GM12878 (cell line): ENCODE measurements around the gene RBBP8NL. TPM values are rescaled to one million over a fixed set of nuclear protein-coding genes. Genes with fewer than 3 reads are reported as not detected.

Source experiments
- ATAC-seq: fragments of 200-7000 bp; cut with Tn5 transposase; 3 replicates; pipeline ENCODE4 v1.9.1; 2020; ENCODE audit warnings: mild to moderate bottlenecking, moderate library complexity
- BruUV-seq: library from RNA; stranded (reverse); fragments of 400-500 nt; replicated peaks from 2 replicates; lab custom pipeline; 2021; lab: Mats Ljungman, UMichigan
- CTCF ChIA-PET: fragments of 300-600 bp; sonication (Branson Sonifier 250); formaldehyde crosslinking; extraction: SDS; loops from one replicate; lab custom pipeline; 2021; ENCODE audit warnings: inconsistent platforms; lab: Yijun Ruan, JAX
- POLR2A ChIA-PET: fragments of 350-600 bp; formaldehyde crosslinking; extraction: SDS; loops from one replicate; lab custom pipeline; 2021; ENCODE audit warnings: inconsistent platforms; lab: Charles Lee
- RAD21 ChIA-PET: fragments of 300-600 bp; sonication (Branson Sonifier 250); formaldehyde crosslinking; loops from one replicate; lab custom pipeline; 2023; ENCODE audit warnings: antibody characterized with exemption; ENCODE audit not compliant: unreplicated experiment; lab: Charles Lee
- SMC1A ChIA-PET: fragments of 300-600 bp; sonication (Branson Sonifier 250); formaldehyde crosslinking; loops from one replicate; lab custom pipeline; 2023; ENCODE audit not compliant: unreplicated experiment, uncharacterized antibody; lab: Charles Lee
- DNase-seq: peaks from one replicate; pipeline ENCODE4 v3.0.0-alpha.2; 2011; ENCODE audit warnings: low read depth, low spot score
- FAIRE-seq: peaks from 3 replicates; lab custom pipeline; 2011; peaks lifted over from hg19 to GRCh38; lab: Jason Lieb, UNC
- H2AFZ ChIP-seq: 2 replicates; pipeline ENCODE4 v1.6.0; 2011; ENCODE audit warnings: low read depth, low read length, control low read depth; ENCODE audit not compliant: control insufficient read depth
- H3K27ac ChIP-seq: 2 replicates; pipeline ENCODE4 v1.5.1; 2011; ENCODE audit warnings: control low read depth; ENCODE audit not compliant: control insufficient read depth, insufficient read depth
- H3K27me3 ChIP-seq, 2 experiments: replicated peaks in 1 of 2; 2 replicates each; pipeline versions ENCODE4 v1.6.0 to v1.6.1; 2011; ENCODE audit warnings: low read length in 1 of 2; ENCODE audit not compliant: control insufficient read depth in 2 of 2, insufficient read depth in 2 of 2
- H3K36me3 ChIP-seq, 2 experiments: 2 replicates each; pipeline ENCODE4 v1.5.1; 2011; ENCODE audit warnings: low read length in 1 of 2; ENCODE audit not compliant: control insufficient read depth in 2 of 2, insufficient read depth in 2 of 2
- H3K4me1 ChIP-seq: 2 replicates; pipeline ENCODE4 v1.6.1; 2011; ENCODE audit warnings: mild to moderate bottlenecking, low read length, moderate library complexity, mixed read lengths; ENCODE audit not compliant: control insufficient read depth, insufficient read depth
- H3K4me2 ChIP-seq: 2 replicates; pipeline ENCODE4 v1.6.0; 2011; ENCODE audit warnings: control low read depth; ENCODE audit not compliant: control insufficient read depth, insufficient read depth
- H3K4me3 ChIP-seq: fragments of 200-600 bp; sonication (generic); 2 replicates; pipeline ENCODE4 v1.5.1; 2016
- H3K79me2 ChIP-seq: 2 replicates; pipeline ENCODE4 v1.6.0; 2011; ENCODE audit warnings: low read length; ENCODE audit not compliant: control insufficient read depth, insufficient read depth
- H3K9ac ChIP-seq: 2 replicates; pipeline ENCODE4 v1.8.0; 2011; ENCODE audit warnings: low read length, control low read depth, mixed read lengths; ENCODE audit not compliant: control insufficient read depth, insufficient read depth
- H3K9me3 ChIP-seq: replicated peaks from 3 replicates; pipeline ENCODE4 v1.5.1; 2011; ENCODE audit warnings: mild to moderate bottlenecking, low read length; ENCODE audit not compliant: control insufficient read depth, insufficient read depth
- H4K20me1 ChIP-seq: 2 replicates; pipeline ENCODE4 v1.6.0; 2011; ENCODE audit not compliant: control insufficient read depth, insufficient read depth
- ATF7 ChIP-seq: fragments of 450-650 bp; IDR thresholded peaks from 2 replicates; pipeline ENCODE4 v1.6.1; 2016; ENCODE audit warnings: low read depth, mild to moderate bottlenecking
- MYC ChIP-seq: IDR thresholded peaks from 2 replicates; pipeline ENCODE4 v1.6.1; 2011; ENCODE audit warnings: mild to moderate bottlenecking, low read length, moderate library complexity, inconsistent platforms; ENCODE audit not compliant: insufficient read depth, insufficient replicate concordance, insufficient read length, severe bottlenecking
- NBN ChIP-seq: fragments of 450-650 bp; IDR thresholded peaks from 2 replicates; pipeline ENCODE4 v1.6.1; 2016
- POLR2AphosphoS2 ChIP-seq: IDR thresholded peaks from 2 replicates; pipeline ENCODE4 v1.6.1; 2011; ENCODE audit warnings: low read depth, mild to moderate bottlenecking, low read length, improper control_type of control experiment, moderate library complexity
- SIX5 ChIP-seq: IDR thresholded peaks from 2 replicates; pipeline ENCODE4 v1.6.1; 2011; ENCODE audit warnings: mild to moderate bottlenecking, low read depth, low read length, moderate library complexity; ENCODE audit not compliant: severe bottlenecking
- SKIL ChIP-seq: fragments of 450-650 bp; IDR thresholded peaks from 2 replicates; pipeline ENCODE4 v1.6.1; 2017; ENCODE audit warnings: mild to moderate bottlenecking, low read depth, inconsistent platforms; ENCODE audit not compliant: poor library complexity, severe bottlenecking
- SMAD5 ChIP-seq: IDR thresholded peaks from 2 replicates; pipeline ENCODE4 v1.6.1; 2016; ENCODE audit warnings: antibody characterized with exemption, low read depth
- ZNF592 ChIP-seq: fragments of 450-650 bp; IDR thresholded peaks from 2 replicates; pipeline ENCODE4 v1.6.1; 2017; ENCODE audit warnings: mild to moderate bottlenecking, moderate library complexity
- WGBS: methylation state at CpG from one replicate; pipeline ENCODE4 v1.1.6; 2016; ENCODE audit warnings: low lambda C conversion rate; ENCODE audit not compliant: insufficient replicate concordance, insufficient coverage; ENCODE audit errors: missing lambda C conversion rate; 5-methylcytosine and 5-hydroxymethylcytosine counted together
- in situ Hi-C: fragments of 300-500 bp; cut with MboI; formaldehyde crosslinking; loops from 9 replicates; pipeline ENCODE4 v1.14.3; 2018; ENCODE audit warnings: mixed read lengths
- intact Hi-C: fragments of 100-400 bp; cut with micrococcal nuclease; formaldehyde crosslinking; loops from one replicate; pipeline ENCODE4 v1.14.2; 2022; ENCODE audit not compliant: unreplicated experiment
- polyA plus RNA-seq, 11 experiments: library from polyadenylated mRNA; depleted of rRNA in 4 of 11; unstranded in 6 of 11; stranded (reverse) in 5 of 11; fragments of >200 nt; fragmentation: Nextera tagmentation in 4 of 11; fragmentation: Illumina TruSeq in 1 of 11; extraction: Ambion mirVana in 4 of 11; extraction: Trizol in 1 of 11; gene quantifications; 1 replicate in 1 of 11; 2 replicates in 10 of 11; pipeline versions ENCODE4 v1.2.1 to v1.2.3, GENCODE V29; 2011 to 2016; ENCODE audit warnings: inconsistent platforms in 2 of 11, missing spikeins in 2 of 11, low read depth in 1 of 11
- total RNA-seq, 4 experiments: library from RNA; depleted of rRNA in 3 of 4; stranded (reverse); fragments of >200 nt in 3 of 4; fragmentation: Illumina TruSeq in 1 of 4; extraction: Trizol in 1 of 4; gene quantifications; 2 replicates each; pipeline versions ENCODE4 v1.2.1 to v1.2.3, GENCODE V29; 2013 to 2021

RBBP8NL gene
- total and polyA plus RNA-seq, 10 of the 15 experiments (the other 5 are each of a cell fraction or from before 2014, with no cell fraction given) = not detected

- POLR2A ChIA-PET = no interaction called here
- in situ Hi-C loops = no loop called here
Observed at GRCh38 chr20:62430311-62430853, 3.0 kb upstream of the RBBP8NL start.

DNA sequence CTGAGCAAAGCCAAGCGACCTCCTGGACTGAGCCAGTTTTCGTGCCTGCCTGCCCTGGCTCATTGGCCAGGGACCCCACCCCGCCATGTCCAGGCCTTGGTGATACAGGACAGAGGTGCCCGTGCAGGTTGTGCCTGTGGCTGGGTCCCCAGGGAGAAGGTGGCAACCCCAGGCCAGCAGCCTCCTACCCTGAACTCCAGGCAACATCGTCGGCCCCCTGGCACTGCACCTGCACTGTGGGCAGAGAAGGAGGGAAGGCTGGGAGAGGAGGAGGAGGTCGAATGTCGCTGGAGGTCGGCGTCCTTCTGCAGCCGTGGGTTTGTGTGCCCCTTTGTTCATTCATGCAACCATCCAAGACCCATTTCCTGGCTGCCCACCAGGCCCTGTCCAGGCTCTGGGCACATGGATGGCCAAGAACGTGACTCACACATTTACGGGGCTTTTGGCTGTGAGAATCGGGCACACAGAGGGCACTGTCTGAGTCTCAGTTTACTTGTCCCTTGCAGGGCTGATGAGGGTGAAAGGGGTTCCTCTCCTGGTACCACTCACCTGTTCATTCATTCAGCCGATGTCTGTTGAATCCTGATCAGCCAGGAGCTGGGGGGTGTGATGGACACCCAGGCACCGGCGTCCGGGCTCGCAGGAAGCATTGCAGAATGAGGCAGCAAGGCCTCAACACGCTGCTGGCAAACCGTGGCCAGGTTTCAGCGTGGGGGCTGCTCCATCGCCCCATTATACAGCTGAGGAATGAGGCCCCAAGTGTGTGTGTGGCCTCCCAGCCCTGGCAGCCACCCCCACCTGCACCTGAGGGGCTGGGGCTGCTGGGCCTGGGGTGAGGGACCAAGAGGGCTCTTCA lies 2.3 kb upstream of the RBBP8NL start:
- POLR2A ChIA-PET = no interaction called here
- no peak for ATAC-seq
- H3K4me1 ChIP-seq = no peaks in the 10 kb centered on the region
- RAD21 ChIA-PET = no interaction called here
- CTCF ChIA-PET = interaction anchor here (0.5 kb wide), 1 partner anchor 542 kb away, joined by 4 read pairs; no protein-coding TSS in a partner anchor
- WGBS = 29% methylated on average over 21 of the region's 23 CpGs
- peaks cover 0 to 4% of the 10 kb centered on the region in 2 experiments; a peak in 2 of 4 replicates for H3K27me3 ChIP-seq
- no TSS peak for BruUV-seq
- no peak overlapping the region for H3K9ac ChIP-seq
- in situ Hi-C loops (no loop called here), intact Hi-C loops (no loop called here)
- no peak overlapping the region for H3K4me3 ChIP-seq
- H3K36me3 ChIP-seq = no peaks in the 10 kb centered on the region
- H3K4me2 ChIP-seq = no peak overlapping the region
- no peaks in the 10 kb centered on the region for H4K20me1 ChIP-seq
- SMC1A ChIA-PET = no interaction called here
- no peaks in the 10 kb centered on the region for H3K9me3 ChIP-seq
- no peaks in the 10 kb centered on the region for H3K79me2 ChIP-seq
- no peak for FAIRE-seq
- no peak for DNase-seq
- H3K27ac ChIP-seq = no peak overlapping the region
- H2AFZ ChIP-seq = no peak overlapping the region
- no peak for TF ChIP-seq ATF7
- no peak for TF ChIP-seq MYC
- no peak for TF ChIP-seq POLR2AphosphoS2
- TF ChIP-seq SMAD5 = no peak
- no peak for TF ChIP-seq ZNF592
- no peak for TF ChIP-seq SKIL
- TF ChIP-seq SIX5 = no peak

More at GRCh38 chr20:62430311-62430853, 3.0 kb upstream of the RBBP8NL start:
- WGBS = 34% methylated on average over 8 of the region's 10 CpGs
- BruUV-seq = no TSS peak
- no peak overlapping the region for H3K4me2 ChIP-seq
- ChIA-PET RAD21 (no interaction called here), CTCF (no interaction called here), SMC1A (no interaction called here)
- no peaks in the 10 kb centered on the region for H3K36me3 ChIP-seq
- H4K20me1 ChIP-seq = no peaks in the 10 kb centered on the region
- FAIRE-seq (no peak), ATAC-seq (no peak), DNase-seq (no peak)
- no peaks in the 10 kb centered on the region for H3K4me1 ChIP-seq
- H3K4me3 ChIP-seq = no peak overlapping the region
- H3K9me3 ChIP-seq = no peaks in the 10 kb centered on the region
- no peaks in the 10 kb centered on the region for H3K79me2 ChIP-seq
- no peak overlapping the region for H3K9ac ChIP-seq
- no peak overlapping the region for H3K27ac ChIP-seq
- intact Hi-C loops = no loop called here
- no peak overlapping the region for H2AFZ ChIP-seq
- H3K27me3 ChIP-seq = peaks cover 0 to 5% of the 10 kb centered on the region in 2 experiments; a peak in 2 of 4 replicates
- TF ChIP-seq NBN = no peak
